Globus pallidus (tissue), 1 donor: ENCODE measurements around the gene BRINP3.

Experiments used
- DNase-seq: peaks from one replicate; pipeline ENCODE4 v3.0.0-alpha.2; 2015; ENCODE audit warnings: low spot score

Gene BRINP3

DNA sequence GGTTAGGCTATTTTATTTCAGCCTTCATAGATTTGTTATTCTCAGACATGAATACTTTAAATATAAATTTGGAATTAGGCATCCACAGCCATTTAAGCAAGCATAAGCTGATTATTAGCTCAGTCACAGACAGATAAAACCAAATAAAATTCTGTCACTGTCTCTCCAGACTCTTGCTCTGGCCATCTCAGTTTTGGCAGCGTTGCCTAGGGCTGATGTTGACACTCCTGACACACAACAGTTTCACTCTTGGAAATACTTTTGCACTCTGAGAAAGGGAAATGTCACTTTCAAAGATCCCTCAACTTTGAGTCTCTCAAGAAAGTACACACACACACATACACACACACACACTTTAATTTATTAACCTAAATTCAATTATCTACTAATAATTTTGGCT is 372.7 kb downstream of the BRINP3 start:
- no peak for DNase-seq

DNA sequence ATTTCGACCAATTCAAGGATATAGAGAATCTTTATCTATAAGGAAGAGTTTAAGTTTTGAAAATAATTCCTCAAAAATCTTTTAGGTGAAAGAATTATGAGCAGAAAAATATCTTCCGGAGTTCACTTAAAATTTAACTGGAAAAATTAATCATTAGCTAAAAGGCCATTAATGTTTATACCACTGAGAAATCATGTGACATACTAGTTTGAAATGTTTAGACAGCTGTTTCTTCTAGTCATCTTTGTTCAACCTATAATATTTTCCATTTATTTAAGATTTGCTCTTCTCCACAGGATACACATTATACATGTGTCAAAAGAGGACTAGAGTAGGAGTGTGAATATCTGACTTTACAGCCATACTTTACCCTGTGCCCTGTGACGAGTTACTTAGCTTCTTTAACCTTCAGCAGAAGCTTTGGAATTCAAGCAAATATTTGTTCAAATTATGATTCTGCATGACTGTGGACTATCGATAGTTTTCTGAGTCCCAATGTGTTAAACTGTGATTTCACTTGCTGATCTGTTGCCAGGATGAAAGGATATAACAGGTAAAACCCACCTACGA is 374.8 kb downstream of the BRINP3 start:
- DNase-seq, result no peak

DNA sequence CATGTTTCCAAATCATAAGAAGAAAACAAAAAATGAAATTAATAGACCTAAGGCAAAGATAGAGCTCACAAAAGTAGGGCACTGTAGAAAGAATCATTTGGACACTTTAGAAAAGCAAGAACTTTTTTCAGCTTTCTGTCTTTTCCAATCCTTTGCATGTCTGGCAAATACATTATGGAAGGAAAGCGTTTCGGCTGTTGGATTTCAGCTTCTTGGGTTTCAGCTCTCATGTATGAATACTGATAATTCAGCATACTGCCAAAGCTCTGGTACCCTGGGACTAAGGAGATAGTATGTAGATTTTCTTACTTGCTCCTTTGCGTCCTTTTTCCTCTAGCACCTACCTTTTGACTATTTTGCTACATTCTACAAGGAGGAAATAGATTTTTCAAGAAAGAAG is 375.9 kb downstream of the BRINP3 start:
- no peak for DNase-seq

DNA sequence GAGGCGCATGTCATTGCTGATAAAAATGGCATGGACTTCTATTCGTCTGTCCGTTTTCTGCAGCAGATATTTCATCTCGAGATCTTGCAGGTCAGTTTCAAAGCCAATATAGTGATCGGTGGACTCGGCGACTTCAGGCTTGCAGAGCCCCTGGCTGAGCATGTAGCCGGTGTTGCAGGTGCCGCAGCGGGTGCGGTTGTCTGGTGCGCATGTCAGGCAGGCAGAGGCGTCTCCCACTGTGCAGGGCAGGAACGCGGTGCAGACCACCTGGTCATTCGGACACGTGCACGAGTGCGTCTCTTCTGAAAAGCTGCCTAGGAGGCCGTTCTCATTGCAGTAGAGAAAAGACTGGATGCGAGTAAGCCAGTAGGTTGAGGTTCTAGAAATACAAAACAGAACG is 378.9 kb downstream of the BRINP3 start:
- no peak for DNase-seq

DNA sequence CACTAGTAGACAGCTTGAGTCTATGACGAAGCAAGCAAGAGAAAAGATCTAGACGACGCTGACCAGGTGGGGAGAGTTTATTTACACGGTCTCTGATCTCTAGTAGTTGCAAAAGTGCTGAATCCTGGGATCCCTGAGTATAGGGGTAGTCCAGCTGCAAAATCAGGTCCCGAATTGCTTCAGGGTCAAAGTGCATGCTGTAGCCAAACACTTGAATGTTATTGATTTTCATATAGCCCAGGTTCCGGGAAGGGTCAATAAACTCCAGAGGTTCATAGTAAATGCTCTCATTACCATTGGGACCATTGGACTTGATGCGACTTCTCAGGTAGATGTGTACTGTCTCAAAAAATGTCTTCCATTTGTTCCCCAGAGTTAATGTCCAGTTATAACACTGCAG is 379.6 kb downstream of the BRINP3 start:
- no peak for DNase-seq

DNA sequence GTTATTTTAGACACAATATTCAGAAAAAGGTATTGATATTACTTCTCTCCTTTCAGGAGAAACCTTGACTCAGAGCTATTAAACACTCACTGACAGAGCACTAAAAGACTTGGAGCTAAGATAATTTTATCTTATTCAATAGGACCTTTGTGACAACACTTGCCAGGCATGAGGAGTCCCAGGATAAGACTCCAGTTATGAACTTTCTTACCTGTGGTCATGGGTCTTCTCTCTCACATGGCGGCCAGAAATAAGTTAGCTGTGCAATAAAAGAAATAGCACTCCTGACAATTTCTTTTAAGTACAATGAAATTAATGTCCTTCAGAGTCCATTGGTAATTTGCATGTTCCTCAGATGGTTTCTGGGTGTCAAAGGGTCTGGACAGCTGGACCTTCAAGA is 382.1 kb downstream of the BRINP3 start:
- DNase-seq, result no peak

DNA sequence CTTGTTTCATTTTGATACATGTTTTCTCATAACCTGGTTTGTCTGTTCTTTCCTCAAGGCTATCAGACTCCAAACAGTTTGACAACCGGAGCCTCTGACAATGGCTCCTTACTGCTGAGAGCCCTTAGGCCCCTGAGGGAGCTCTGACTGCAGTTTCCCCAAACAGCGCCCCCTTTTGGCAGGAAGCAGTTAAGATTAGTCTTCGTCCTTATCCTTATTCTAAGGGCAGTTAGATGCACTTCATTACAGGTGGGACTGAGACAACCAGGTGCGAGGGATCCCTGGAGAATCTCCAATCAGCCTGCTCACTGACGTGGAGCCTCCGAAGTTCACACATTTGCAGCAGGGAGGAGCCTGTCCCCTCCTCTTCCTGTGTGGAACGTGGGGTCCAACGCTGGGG is 393.1 kb downstream of the BRINP3 start:
- DNase-seq, result no peak

DNA sequence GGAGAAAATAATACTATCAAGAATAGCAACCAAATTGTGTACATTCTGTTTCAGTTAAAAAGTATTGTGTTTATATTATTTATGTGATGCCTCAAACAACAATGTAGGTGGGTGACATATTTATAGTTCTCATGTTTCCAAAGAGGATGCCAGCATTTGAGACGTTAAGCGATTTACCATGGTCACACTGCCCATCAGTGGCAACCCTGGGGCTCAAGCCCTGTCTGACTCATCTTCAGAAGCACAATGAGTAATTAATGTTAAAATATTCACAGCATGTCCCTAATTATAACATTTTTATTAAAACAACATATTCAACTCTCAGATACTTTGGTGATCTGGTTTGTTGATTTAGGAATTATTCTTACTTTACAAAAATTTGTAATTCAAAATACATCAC is 409.4 kb downstream of the BRINP3 start:
- DNase-seq, result no peak

DNA sequence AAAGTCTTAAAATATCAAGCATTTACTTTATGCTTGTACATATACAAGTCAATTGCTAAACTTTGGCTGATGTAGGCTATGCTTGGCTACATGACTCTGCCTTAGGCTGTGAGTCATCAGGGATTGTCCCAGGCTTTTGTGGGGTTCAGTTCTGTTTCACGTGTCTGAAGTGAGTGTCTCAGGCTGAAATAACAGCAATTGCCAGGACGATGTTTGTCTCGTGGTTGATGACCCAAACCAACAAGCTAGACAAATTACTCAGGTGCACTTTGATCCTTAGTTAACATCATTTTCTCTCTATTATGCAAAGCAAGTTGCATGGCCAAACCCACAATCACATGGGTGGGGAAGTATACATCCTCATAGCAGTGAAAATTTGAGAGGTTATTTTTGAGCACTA is 410.1 kb downstream of the BRINP3 start:
- no peak for DNase-seq

DNA sequence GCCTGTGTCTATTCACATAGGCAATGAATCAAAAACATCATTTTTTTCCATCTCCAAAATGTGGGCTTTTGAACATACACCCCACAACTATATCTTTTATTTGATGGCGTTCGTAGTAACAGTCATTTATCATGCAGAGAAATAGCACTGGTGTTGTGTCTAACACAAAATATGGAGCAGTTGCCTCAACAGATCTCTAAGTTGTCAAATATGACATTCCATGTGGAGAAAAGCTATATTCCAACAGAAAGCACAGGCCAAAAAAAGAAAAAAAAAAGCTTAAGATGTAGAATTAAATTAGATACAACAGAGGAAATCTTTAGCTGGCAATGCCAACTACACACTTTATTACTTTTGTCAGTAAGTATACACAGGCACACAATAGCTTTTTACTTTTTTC is 411.7 kb downstream of the BRINP3 start:
- no peak for DNase-seq

DNA sequence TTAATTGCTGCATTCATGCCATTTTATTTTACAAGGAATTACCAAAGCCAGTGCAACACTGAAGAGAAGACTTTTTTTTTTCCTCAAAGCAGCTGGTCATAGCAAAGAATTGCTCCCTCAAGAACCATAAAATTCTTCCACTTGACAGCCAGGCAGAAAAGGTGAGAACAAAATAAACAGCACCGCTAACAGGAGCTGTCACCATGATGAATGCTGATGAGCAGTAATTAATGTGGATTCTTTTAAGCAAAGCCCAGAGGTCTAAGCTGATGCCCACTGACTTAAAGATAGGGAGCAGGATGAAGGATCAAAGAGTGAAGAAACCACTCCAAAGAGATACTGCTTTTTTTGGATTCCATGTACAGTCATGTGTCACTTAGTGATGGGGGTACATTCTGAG is 428.4 kb downstream of the BRINP3 start:
- DNase-seq, result no peak
